Activated CD4-positive, alpha-beta T cell treated with anti-CD3 and anti-CD28 coated beads for 1 hour (primary cell): ENCODE data around the gene VSIG10.
"Not testable (repeated sequence)": the region's sequence is repeated elsewhere in the genome, so short reads cannot be mapped to it uniquely, and the experiment has no call there.

Experiments used
- DNase-seq: peaks from one replicate; pipeline ENCODE4 v3.0.0-alpha.2; 2020

VSIG10 gene, protein sequence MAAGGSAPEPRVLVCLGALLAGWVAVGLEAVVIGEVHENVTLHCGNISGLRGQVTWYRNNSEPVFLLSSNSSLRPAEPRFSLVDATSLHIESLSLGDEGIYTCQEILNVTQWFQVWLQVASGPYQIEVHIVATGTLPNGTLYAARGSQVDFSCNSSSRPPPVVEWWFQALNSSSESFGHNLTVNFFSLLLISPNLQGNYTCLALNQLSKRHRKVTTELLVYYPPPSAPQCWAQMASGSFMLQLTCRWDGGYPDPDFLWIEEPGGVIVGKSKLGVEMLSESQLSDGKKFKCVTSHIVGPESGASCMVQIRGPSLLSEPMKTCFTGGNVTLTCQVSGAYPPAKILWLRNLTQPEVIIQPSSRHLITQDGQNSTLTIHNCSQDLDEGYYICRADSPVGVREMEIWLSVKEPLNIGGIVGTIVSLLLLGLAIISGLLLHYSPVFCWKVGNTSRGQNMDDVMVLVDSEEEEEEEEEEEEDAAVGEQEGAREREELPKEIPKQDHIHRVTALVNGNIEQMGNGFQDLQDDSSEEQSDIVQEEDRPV

DNA sequence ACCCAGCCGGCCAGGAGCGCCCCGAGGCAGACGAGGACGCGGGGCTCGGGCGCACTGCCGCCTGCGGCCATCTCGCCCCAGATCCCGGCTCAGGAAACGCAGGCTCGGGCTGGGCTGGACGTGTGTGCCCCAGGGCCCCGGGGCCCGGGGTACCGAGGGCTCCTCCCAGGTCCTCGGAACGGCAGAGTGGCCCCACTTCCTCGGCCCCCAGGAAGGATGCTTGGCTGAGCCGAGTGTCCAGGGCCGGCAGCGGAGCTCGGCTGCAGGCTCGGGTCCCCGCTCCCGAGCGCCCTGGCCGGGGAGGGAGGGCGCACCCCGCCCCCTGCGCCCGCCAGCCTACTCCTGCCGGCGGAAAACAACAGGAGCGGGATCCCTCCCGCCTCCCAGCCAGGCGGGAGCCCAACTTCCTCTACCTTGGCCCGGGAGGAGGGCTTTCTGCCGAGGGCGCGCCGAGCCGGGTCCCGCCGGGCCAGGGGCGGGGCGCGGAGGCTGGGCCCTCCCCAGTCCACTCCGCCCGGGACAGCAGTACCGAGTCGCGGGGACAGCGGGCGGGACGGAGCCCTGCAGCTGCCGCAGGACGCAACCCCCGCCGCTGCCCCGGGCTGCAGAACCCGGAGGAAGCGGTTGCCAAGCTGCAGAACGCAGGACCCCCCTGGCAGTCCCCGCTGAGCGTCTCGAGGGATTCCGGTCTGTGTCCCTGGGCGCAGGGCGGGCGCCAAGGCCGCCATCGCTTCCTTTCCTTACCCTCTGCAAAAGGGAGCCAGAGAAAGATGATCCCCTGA lies at the start of gene VSIG10:
Gene VSIG10, minus strand, starts transcription at position 411 of the 782 bp plus-strand sequence. Its CDS starts 340 bp downstream, at position 71.
- DNase-seq = no peak

DNA sequence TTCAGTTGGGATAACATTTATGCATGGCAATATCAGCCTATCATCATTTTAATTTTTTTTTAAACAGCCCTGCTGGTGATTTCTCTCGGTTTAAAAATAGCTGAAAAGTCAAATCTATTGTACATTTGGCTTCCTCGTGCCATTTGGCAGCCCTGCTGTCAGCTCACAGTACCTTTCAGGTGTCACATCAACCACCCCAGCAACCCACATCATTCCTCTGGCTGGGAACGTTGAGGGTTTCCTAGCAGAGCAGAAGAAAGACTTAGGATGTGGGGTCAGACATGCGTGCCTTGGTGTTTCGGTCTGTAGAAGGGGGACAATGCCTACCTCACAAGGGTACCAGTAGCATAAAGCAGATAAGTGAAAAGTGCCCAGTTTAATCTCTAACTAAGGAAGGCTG lies 47.9 kb upstream of the VSIG10 start:
- DNase-seq = no peak

DNA sequence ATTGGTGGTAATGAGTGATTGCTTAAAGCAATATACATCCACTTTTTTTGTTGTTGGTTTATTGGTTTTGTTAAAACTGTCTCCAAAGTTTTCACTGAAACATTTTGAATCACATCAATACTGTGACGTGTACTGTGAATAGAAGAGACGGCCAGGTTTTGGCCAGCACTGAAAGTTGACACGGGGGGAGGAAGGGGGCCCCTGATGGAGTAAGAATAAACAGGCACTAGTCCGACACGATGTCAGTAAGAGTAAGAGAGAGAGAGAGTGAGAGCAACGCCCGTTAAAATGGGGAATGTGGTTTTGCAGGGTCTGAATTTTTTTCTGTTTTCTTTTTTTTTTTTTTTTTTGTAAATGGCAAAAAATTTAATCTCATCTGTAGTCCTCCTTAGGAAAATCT lies 46.8 kb upstream of the VSIG10 start:
- no peak for DNase-seq

GRCh38 chr12:118148287-118148686 lies 44.5 kb upstream of the VSIG10 start:
- DNase-seq = no peak

- DNase-seq = no peak
Measured at GRCh38 chr12:118145798-118146156, 42.0 kb upstream of the VSIG10 start.

- no peak for DNase-seq
Measured at GRCh38 chr12:118145113-118145797, 41.4 kb upstream of the VSIG10 start.

DNA sequence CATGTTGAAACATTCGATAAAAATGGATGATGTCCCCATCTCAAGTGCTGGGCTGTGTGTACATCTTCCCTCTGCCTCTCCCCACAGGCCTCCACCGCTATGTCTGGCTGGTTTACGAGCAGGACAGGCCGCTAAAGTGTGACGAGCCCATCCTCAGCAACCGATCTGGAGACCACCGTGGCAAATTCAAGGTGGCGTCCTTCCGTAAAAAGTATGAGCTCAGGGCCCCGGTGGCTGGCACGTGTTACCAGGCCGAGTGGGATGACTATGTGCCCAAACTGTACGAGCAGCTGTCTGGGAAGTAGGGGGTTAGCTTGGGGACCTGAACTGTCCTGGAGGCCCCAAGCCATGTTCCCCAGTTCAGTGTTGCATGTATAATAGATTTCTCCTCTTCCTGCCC lies 40.7 kb upstream of the VSIG10 start:
- no peak for DNase-seq

- DNase-seq = no peak
Measured at GRCh38 chr12:118140825-118141224, 37.0 kb upstream of the VSIG10 start.

DNA sequence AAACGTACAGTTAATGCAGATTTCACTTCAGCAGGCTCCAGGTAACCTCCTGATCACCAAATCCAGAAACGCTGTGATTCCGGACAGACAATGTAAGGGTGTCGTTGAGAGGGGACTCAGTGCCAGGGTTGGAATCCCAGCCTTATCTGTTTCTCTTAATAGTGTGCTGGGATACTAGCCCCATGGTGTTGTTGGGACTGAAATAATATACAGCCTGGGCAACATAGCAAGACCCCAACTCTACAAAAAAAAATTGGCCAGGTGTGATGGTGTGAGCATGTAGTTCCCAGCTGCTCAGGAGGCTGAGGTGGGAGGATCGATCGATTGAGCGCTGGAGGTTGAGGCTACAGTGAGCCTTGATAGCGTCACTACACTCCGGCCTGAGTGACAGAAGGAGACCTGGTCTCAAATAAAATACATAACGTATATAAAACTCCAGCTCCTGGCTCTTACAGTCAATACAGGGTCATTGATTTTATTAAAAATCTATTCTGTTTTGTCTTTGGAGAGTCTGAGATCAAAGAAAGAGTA lies 33.4 kb upstream of the VSIG10 start:
- no peak for DNase-seq

DNA sequence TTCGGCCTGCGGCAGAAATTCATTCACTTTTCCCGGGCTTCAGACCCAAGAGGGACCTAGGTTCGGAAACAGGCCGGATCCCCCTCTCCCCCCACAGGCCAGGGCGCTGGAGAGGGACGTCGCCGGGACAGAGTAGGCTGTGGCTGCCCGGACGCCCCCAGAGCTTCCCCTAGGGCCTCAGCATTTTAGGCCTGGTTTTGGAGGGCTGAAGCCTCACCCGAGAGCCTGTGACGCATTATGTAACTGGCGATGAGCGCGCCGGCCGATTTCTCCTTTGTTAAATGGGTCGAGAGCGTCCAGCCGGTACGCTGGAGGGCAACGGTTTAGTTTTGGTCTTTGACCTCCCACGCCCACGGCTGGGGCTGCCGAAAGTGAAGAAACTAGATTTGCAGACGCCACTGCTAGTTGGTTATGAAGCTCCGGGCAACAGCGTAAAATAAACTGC lies 32.8 kb upstream of the VSIG10 start:
- peak; percentile 9 for DNase-seq

- peak; percentile 84 for DNase-seq
Measured at GRCh38 chr12:118135788-118136558, 32.2 kb upstream of the VSIG10 start, which contains the start of gene PEBP1. PEBP1 (plus strand) TSS chr12:118136124; CDS start chr12:118136210, 86 bp downstream.

- not testable (repeated sequence) for DNase-seq
Measured at GRCh38 chr12:118129436-118129835, 25.6 kb upstream of the VSIG10 start.

DNA sequence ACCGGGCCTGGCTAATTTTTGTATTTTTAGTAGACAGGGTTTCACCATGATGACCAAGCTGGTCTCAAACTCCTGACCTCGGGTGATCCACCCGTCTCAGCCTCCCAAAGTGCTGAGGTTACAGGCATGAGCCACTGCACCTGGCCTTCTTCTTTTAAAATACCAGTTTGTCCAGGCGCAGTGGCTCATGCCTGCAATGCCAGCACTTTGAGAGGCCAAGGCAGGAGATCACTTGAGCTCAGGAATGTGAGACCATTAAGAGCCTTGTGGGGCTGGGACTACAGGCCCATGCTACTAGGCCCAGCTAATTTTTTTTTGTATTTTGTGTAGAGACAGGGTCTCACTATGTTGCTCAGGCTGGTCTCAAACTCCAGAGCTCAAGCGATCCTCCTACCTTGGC lies 24.1 kb upstream of the VSIG10 start:
- no peak for DNase-seq

DNA sequence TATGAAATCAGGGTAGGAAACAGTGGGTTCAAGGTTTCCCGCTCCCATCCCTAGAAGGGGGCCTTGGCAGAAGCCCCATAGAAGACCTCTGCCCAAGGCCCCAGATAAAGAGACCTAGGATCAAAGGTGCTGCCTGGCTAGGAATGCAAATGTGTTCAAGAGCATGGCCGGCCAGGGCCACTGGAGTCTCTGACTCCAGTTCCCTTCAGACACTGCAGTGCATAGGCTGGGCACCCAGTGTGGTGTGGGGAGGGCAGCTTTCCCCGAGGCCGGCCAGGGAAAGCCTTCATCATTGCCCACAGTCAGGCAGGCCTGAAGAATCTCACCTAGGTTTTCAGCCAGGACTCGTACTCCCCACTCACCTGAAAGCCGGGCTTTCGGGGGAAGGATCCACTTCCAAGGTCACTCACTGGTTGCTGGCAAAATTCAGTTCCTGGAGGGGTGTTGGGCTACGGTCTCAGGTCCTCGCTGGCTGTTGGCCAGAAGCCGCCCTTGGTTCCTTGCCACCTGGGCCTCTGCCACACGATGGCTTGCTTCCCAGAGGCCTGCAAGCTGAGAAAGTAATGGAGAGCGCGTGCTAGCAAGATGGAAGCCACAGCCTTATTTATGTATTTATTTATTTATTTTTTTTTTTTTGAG lies 22.4 kb upstream of the VSIG10 start:
- no peak for DNase-seq

DNA sequence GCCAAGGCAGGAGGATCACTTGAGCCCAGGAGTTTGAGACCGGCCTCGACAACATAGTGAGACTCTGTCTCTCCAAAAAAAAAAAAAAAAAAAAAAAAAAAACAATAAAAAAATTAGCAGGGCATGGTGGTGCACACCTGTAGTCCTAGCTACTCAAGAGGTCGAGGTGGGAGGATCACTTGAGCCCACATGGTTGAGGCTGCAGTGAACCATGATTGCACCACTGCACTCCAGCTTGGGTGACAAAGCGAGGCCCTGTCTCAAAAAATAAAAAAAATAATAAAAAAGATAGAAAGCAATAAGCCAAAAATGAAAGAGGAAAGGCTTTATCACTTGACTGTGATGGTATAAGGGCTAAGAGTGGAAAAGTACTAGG lies 21.9 kb upstream of the VSIG10 start:
- no peak for DNase-seq

- no peak for DNase-seq
Measured at GRCh38 chr12:118124333-118124874, 20.6 kb upstream of the VSIG10 start.

GRCh38 chr12:118122264-118122663 lies 18.5 kb upstream of the VSIG10 start:
- DNase-seq = no peak

DNA sequence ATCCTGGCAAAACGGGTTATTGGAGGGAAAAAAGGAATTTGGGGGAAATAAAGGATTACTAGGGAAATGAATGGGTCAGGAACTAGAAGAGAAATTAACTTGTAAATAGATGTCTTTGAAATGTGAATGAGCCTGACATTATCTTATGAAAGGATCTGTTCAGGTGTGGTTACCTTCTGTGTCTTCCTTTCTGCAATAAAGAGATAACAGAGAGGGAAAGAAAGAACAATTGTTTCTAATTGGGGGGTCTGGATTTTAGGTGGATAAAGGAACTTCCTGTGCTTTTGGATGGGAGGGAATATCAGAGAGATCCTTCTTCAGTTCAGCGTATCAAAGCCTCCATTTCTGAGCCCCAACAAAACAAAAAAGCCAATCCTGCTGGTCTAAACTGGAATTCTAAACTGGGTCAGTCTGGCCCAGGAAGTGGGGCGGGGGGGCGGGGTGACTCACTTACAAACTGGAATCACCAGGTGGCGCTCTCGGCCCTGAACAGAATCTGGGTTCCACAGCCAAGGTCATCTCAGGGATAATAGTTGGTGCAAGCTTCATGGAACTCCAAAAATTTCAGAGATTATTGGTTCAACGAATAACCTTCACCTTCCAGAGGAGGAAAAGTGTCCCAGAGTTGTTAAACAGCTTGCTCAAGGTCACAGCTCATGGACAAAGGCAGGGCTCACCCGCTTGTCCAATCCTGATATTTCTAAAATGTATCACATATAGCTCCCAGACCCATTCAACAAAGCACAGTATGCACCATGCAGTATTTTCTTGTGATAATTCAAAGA lies 17.0 kb upstream of the VSIG10 start:
- DNase-seq = peak; percentile 36

- no peak for DNase-seq
Measured at GRCh38 chr12:118119449-118119879, 15.7 kb upstream of the VSIG10 start.

DNA sequence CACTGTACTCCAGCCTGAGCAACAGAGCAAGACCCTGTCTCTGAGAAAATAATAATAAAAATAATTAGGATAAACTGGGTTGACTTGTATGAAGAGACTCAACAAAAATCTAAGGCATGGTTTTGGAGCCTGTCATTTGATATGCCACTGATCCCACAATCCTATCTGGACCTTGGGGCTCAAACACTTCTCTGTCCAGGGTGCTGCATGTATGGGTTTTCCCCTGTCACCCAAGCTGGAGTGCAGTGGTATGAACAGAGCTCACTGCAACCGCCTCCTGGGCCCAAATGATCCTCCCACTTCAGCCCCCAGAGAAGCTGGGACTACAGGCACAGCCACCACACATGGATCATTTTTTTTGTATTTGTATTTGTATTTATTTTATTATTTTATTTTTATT lies 5.3 kb upstream of the VSIG10 start:
- DNase-seq = no peak
